Measurements from ENCODE around the gene SAFB2. TPM values are rescaled to one million over a fixed set of nuclear protein-coding genes. Genes with fewer than 3 reads are reported as not detected.

SAFB2 gene
- total and polyA plus RNA-seq, 2 donors from 2014 or later = 67.1 to 113 TPM

DNA sequence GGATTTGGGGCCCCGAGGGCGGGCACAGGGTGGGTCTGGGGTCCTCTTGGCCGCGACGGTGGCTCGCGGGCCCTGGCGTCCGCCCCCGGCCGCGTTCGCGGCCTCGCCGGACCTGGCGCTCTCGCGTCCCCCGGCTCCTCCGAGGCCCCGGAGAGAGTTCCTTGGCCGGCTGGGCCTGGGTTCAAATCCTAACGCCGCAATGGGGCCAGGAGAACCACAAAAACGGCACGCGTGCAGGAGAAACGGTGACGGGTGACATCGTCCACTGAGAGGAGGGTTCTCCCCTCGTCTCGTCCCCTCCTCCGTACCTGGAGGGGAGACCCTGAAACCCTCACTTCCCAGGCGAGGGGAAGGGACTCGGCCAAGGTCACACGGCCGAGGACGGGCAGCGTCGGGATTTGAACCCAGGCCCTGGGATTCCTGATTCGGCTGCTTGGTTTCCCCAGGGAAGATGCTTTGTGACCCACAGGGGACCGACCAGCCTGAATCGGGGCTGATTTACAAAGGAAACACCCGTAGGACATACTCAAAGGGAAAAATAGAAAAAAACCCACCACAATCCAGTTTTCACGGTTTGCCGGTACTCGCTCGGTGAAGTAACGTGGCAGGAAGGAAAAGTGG is 931 bp upstream of the SAFB2 start:
- FAIRE-seq (no peak), DNase-seq (peak in 2 of 5 donors; percentile 36 to 52)
- Histone ChIP-seq H3K4me1 (ENCODE audit: control insufficient read depth in 2 of 3, insufficient read depth in 2 of 3, low read depth in 1 of 3, low read length in 3 of 3) (peaks cover 2 to 34% (median 22%) of the 10 kb centered on the region in 3 donors), H3K27me3 (ENCODE audit: control insufficient read depth, insufficient read depth, low read length) (no peaks in the 10 kb centered on the region), H3K27ac (ENCODE audit: low read depth in 2 of 2, low read length in 2 of 2) (peak overlapping the region; percentile 75 to 92), H3K4me3 (ENCODE audit: low read length in 3 of 3) (peak overlapping the region; percentile 90 to 98 (median 91)), H3K36me3 (ENCODE audit: control insufficient read depth in 2 of 3, insufficient read depth in 3 of 3, low read length in 3 of 3) (peaks cover 8 to 38% (median 18%) of the 10 kb centered on the region in 3 donors), H3K9ac (ENCODE audit: low read length in 3 of 3) (peak overlapping the region; percentile 89 to 96 (median 94)), H3K9me3 (ENCODE audit: control insufficient read depth in 2 of 3, insufficient read depth in 1 of 3, low read length in 3 of 3) (no peaks in the 10 kb centered on the region)
- intact Hi-C loops (cut with DNase I) = no loop called here
- TF ChIP-seq CTCF (IDR thresholded peaks at IDR 0.05; ENCODE audit: borderline replicate concordance, extremely low read depth, insufficient read depth) = no peak

- no peak for FAIRE-seq
- H3K9me3 ChIP-seq (ENCODE audit: control insufficient read depth in 2 of 3, insufficient read depth in 1 of 3, low read length in 3 of 3) = no peaks in the 10 kb centered on the region
- no peaks in the 10 kb centered on the region for H3K27me3 ChIP-seq (ENCODE audit: control insufficient read depth, insufficient read depth, low read length)
- peak overlapping the region; percentile 53 to 97 (median 95) for H3K9ac ChIP-seq (ENCODE audit: low read length in 3 of 3)
- TF ChIP-seq CTCF (IDR thresholded peaks at IDR 0.05; ENCODE audit: borderline replicate concordance, extremely low read depth, insufficient read depth) = no peak
- H3K4me1 ChIP-seq (ENCODE audit: control insufficient read depth in 2 of 3, insufficient read depth in 2 of 3, low read depth in 1 of 3, low read length in 3 of 3) = peaks cover 2 to 33% (median 25%) of the 10 kb centered on the region in 3 donors
- DNase-seq = peak in 2 of 5 donors; percentile 29 to 76
- H3K27ac ChIP-seq (ENCODE audit: low read depth in 2 of 2, low read length in 2 of 2) = peak overlapping the region; percentile 90 to 92
- peak overlapping the region; percentile 70 to 98 (median 87) for H3K4me3 ChIP-seq (ENCODE audit: low read length in 3 of 3)
- intact Hi-C loops (cut with DNase I) = no loop called here
- peaks cover 2 to 43% (median 20%) of the 10 kb centered on the region in 3 donors for H3K36me3 ChIP-seq (ENCODE audit: control insufficient read depth in 2 of 3, insufficient read depth in 3 of 3, low read length in 3 of 3)
Measured at GRCh38 chr19:5621945-5622464, 571 bp downstream of the SAFB2 start.

- Histone ChIP-seq H3K9ac (ENCODE audit: low read length in 3 of 3) (peak overlapping the region; percentile 53 to 97 (median 95)), H3K4me3 (ENCODE audit: low read length in 3 of 3) (peak overlapping the region; percentile 70 to 98 (median 87)), H3K27ac (ENCODE audit: low read depth in 2 of 2, low read length in 2 of 2) (peak overlapping the region; percentile 90 to 92), H3K27me3 (ENCODE audit: control insufficient read depth, insufficient read depth, low read length) (no peaks in the 10 kb centered on the region), H3K4me1 (ENCODE audit: control insufficient read depth in 2 of 3, insufficient read depth in 2 of 3, low read depth in 1 of 3, low read length in 3 of 3) (peaks cover 2 to 33% (median 25%) of the 10 kb centered on the region in 3 donors), H3K36me3 (ENCODE audit: control insufficient read depth in 2 of 3, insufficient read depth in 3 of 3, low read length in 3 of 3) (peaks cover 2 to 39% (median 19%) of the 10 kb centered on the region in 3 donors), H3K9me3 (ENCODE audit: control insufficient read depth in 2 of 3, insufficient read depth in 1 of 3, low read length in 3 of 3) (no peaks in the 10 kb centered on the region)
- no peak for FAIRE-seq
- DNase-seq = peak in 2 of 5 donors; percentile 29 to 82
- intact Hi-C loops (cut with DNase I) = no loop called here
- TF ChIP-seq CTCF (IDR thresholded peaks at IDR 0.05; ENCODE audit: borderline replicate concordance, extremely low read depth, insufficient read depth) = no peak
Measured at GRCh38 chr19:5621311-5621944, 1.1 kb downstream of the SAFB2 start.

Data from kidney (tissue), 14 donors.